GM12864 (cell line): ENCODE results near the gene AARS2.

ENCODE experiments used
- DNase-seq: peaks from one replicate; pipeline ENCODE4 v3.0.0-alpha.2; 2011; ENCODE audit warnings: low read depth
- H3K4me3 ChIP-seq: 2 replicates; pipeline ENCODE4 v1.5.1; 2011; ENCODE audit warnings: mild to moderate bottlenecking, low read depth, low read length, control low read depth
- CTCF ChIP-seq: IDR thresholded peaks from 2 replicates; pipeline ENCODE4 v1.5.1; 2011; ENCODE audit warnings: low read depth, mild to moderate bottlenecking, moderate library complexity, low read length, control low read depth, inconsistent platforms; ENCODE audit errors: missing control alignments

AARS2 gene

GRCh38 chr6:44270526-44271405 lies 42.4 kb downstream of the AARS2 start:
- no peak for TF ChIP-seq CTCF
- no peak for DNase-seq
- no peak overlapping the region for H3K4me3 ChIP-seq

GRCh38 chr6:44269921-44270525 lies 43.1 kb downstream of the AARS2 start, which contains the start of gene TMEM151B:
TSS of gene TMEM151B (plus strand) at chr6:44270450. CDS start at chr6:44270743, 293 bp downstream.
- no peak within 1 kb of the TSS for H3K4me3 ChIP-seq
- DNase-seq: no peak
- TF ChIP-seq CTCF: no peak

- DNase-seq: no peak
- H3K4me3 ChIP-seq: no peak overlapping the region
- TF ChIP-seq CTCF: no peak
Observed at GRCh38 chr6:44269178-44269920, 43.8 kb downstream of the AARS2 start.

- no peak for DNase-seq
- peak; percentile 96 for TF ChIP-seq CTCF
- H3K4me3 ChIP-seq: no peak overlapping the region
Observed at GRCh38 chr6:44268095-44268628, 45.0 kb downstream of the AARS2 start.

GRCh38 chr6:44267252-44267651 lies 45.9 kb downstream of the AARS2 start:
- no peak for TF ChIP-seq CTCF
- no peak for DNase-seq

GRCh38 chr6:44266347-44266746 lies 46.8 kb downstream of the AARS2 start:
- H3K4me3 ChIP-seq: no peak overlapping the region; the same call in 1 of the 2 replicates
- DNase-seq: no peak
- no peak for TF ChIP-seq CTCF

More at GRCh38 chr6:44267252-44267651, 45.9 kb downstream of the AARS2 start:
- no peak overlapping the region for H3K4me3 ChIP-seq
